Renal cortical epithelial cell (primary cell): ENCODE data around the gene CPNE6. TPM values are rescaled to one million over a fixed set of nuclear protein-coding genes. Genes with fewer than 3 reads are reported as not detected.

Experiments used
- total RNA-seq: library from RNA; depleted of rRNA; stranded (reverse); fragments of >200 nt; gene quantifications from 2 replicates; pipeline ENCODE4 v1.2.3, GENCODE V29; 2014

Gene CPNE6
- total RNA-seq, 1 donor from 2014 or later, result not detected

Other genes starting within 250 kb of the CPNE6 start
- 31.3 and 34.6 TPM in 2 replicates for gene DHRS4, start 117.8 kb upstream of the CPNE6 start, total RNA-seq
- gene DHRS4L2, start 82.6 kb upstream of the CPNE6 start, total RNA-seq, result 8.3 and 9.4 TPM in 2 replicates
- gene CARMIL3, start 19.6 kb upstream of the CPNE6 start, total RNA-seq, result 0.10 TPM in 1 of 2 replicates, not detected in the other
- gene PCK2, start 22.7 kb downstream of the CPNE6 start, total RNA-seq, result 18.5 and 28.0 TPM in 2 replicates
- gene DCAF11, start 43.2 kb downstream of the CPNE6 start, total RNA-seq, result 73.8 and 112 TPM in 2 replicates
- 1.6 and 2.4 TPM in 2 replicates for gene NRL, start 43.4 kb downstream of the CPNE6 start, total RNA-seq
- gene FITM1, start 59.1 kb downstream of the CPNE6 start, total RNA-seq, result 0.25 TPM in 1 of 2 replicates, not detected in the other
- gene PSME1, start 64.6 kb downstream of the CPNE6 start, total RNA-seq, result 209 and 265 TPM in 2 replicates
- 10.1 and 20.7 TPM in 2 replicates for gene EMC9, start 70.0 kb downstream of the CPNE6 start, total RNA-seq
- 69.3 and 258 TPM in 2 replicates for gene PSME2, start 75.0 kb downstream of the CPNE6 start, total RNA-seq
- 52.1 and 52.6 TPM in 2 replicates for gene RNF31, start 75.9 kb downstream of the CPNE6 start, total RNA-seq
- gene IRF9, start 89.7 kb downstream of the CPNE6 start, total RNA-seq, result 78.3 and 87.7 TPM in 2 replicates
- 13.4 and 43.3 TPM in 2 replicates for gene REC8, start 100.5 kb downstream of the CPNE6 start, total RNA-seq
- gene IPO4, start 117.3 kb downstream of the CPNE6 start, total RNA-seq, result 47.4 and 76.0 TPM in 2 replicates
- gene TM9SF1, start 123.9 kb downstream of the CPNE6 start, total RNA-seq, result 75.4 and 153 TPM in 2 replicates
- 0.05 TPM in 1 of 2 replicates, not detected in the other for gene TSSK4, start 134.1 kb downstream of the CPNE6 start, total RNA-seq
- gene CHMP4A, start 141.9 kb downstream of the CPNE6 start, total RNA-seq, result 38.4 and 65.1 TPM in 2 replicates
- 10.0 and 10.2 TPM in 2 replicates for gene MDP1, start 144.5 kb downstream of the CPNE6 start, total RNA-seq
- 146 and 185 TPM in 2 replicates for gene NEDD8, start 160.8 kb downstream of the CPNE6 start, total RNA-seq
- gene GMPR2, start 161.4 kb downstream of the CPNE6 start, total RNA-seq, result 96.7 and 106 TPM in 2 replicates
- gene TINF2, start 171.1 kb downstream of the CPNE6 start, total RNA-seq, result 46.8 and 75.5 TPM in 2 replicates
- 0.45 and 1.6 TPM in 2 replicates for gene TGM1, start 191.6 kb downstream of the CPNE6 start, total RNA-seq
- 25.2 and 29.7 TPM in 2 replicates for gene RABGGTA, start 200.0 kb downstream of the CPNE6 start, total RNA-seq
- gene DHRS1, start 228.2 kb downstream of the CPNE6 start, total RNA-seq, result 18.3 and 29.9 TPM in 2 replicates
- 23.2 and 32.3 TPM in 2 replicates for gene NOP9, start 228.3 kb downstream of the CPNE6 start, total RNA-seq
- 0.87 and 2.8 TPM in 2 replicates for gene CIDEB, start 236.4 kb downstream of the CPNE6 start, total RNA-seq
- 1.9 and 3.6 TPM in 2 replicates for gene LTB4R2, start 238.6 kb downstream of the CPNE6 start, total RNA-seq
- 0.17 and 1.3 TPM in 2 replicates for gene LTB4R, start 239.9 kb downstream of the CPNE6 start, total RNA-seq